Measurements from ENCODE around the gene DDX52. TPM values are rescaled to one million over a fixed set of nuclear protein-coding genes. Genes with fewer than 3 reads are reported as not detected.
A peak's percentile ranks its signal among the peaks of the same experiment; 100 is the strongest.
"Not testable (repeated sequence)": the region's sequence is repeated elsewhere in the genome, so short reads cannot be mapped to it uniquely, and the experiment has no call there.

The DDX52 gene
- 25.0 and 29.5 TPM in 2 replicates for total RNA-seq
- polyA plus RNA-seq (2012), result 8.2 TPM

- peak; percentile 94 for DNase-seq (ENCODE audit: low read depth)
These were observed at the start of gene DDX52 for GRCh38 chr17:37643118-37643766. TSS of gene DDX52 (minus strand) at chr17:37643446. CDS start at chr17:37643420, 26 bp downstream.

- no peak for DNase-seq (ENCODE audit: low read depth)
These were observed 48.6 kb upstream of the DDX52 start for GRCh38 chr17:37691807-37692206.

GRCh38 chr17:37689317-37689716 lies 46.1 kb upstream of the DDX52 start:
- no peak for DNase-seq (ENCODE audit: low read depth)

GRCh38 chr17:37683454-37683984 lies 40.3 kb upstream of the DDX52 start:
- no peak for DNase-seq (ENCODE audit: low read depth)

- DNase-seq (ENCODE audit: low read depth), result no peak
These were observed 38.8 kb upstream of the DDX52 start for GRCh38 chr17:37682007-37682406.

GRCh38 chr17:37679995-37680394 lies 36.7 kb upstream of the DDX52 start:
- not testable (repeated sequence) for DNase-seq (ENCODE audit: low read depth)

- DNase-seq (ENCODE audit: low read depth), result no peak
These were observed 34.8 kb upstream of the DDX52 start for GRCh38 chr17:37678036-37678435.

GRCh38 chr17:37677021-37677420 lies 33.8 kb upstream of the DDX52 start:
- no peak for DNase-seq (ENCODE audit: low read depth)

GRCh38 chr17:37676115-37676925 lies 33.1 kb upstream of the DDX52 start:
- no peak for DNase-seq (ENCODE audit: low read depth)

- DNase-seq (ENCODE audit: low read depth), result no peak
These were observed 31.3 kb upstream of the DDX52 start for GRCh38 chr17:37674511-37674910.

GRCh38 chr17:37673386-37673785 lies 30.1 kb upstream of the DDX52 start:
- DNase-seq (ENCODE audit: low read depth), result no peak

GRCh38 chr17:37672548-37673078 lies 29.4 kb upstream of the DDX52 start:
- DNase-seq (ENCODE audit: low read depth), result peak; percentile 17

GRCh38 chr17:37671824-37672547 lies 28.7 kb upstream of the DDX52 start:
- peak; percentile 4 for DNase-seq (ENCODE audit: low read depth)

- DNase-seq (ENCODE audit: low read depth), result no peak
These were observed 28.0 kb upstream of the DDX52 start for GRCh38 chr17:37671028-37671823.

- DNase-seq (ENCODE audit: low read depth), result no peak
These were observed 23.8 kb upstream of the DDX52 start for GRCh38 chr17:37667039-37667438.

- no peak for DNase-seq (ENCODE audit: low read depth)
These were observed 21.0 kb upstream of the DDX52 start for GRCh38 chr17:37664214-37664613.

GRCh38 chr17:37662353-37662752 lies 19.1 kb upstream of the DDX52 start:
- DNase-seq (ENCODE audit: low read depth), result no peak

GRCh38 chr17:37661400-37662014 lies 18.3 kb upstream of the DDX52 start:
- no peak for DNase-seq (ENCODE audit: low read depth)

- DNase-seq (ENCODE audit: low read depth), result no peak
These were observed 16.7 kb upstream of the DDX52 start for GRCh38 chr17:37659925-37660324.

GRCh38 chr17:37657202-37657601 lies 14.0 kb upstream of the DDX52 start:
- no peak for DNase-seq (ENCODE audit: low read depth)

All from myocyte (in vitro differentiated cells).